ENCODE results near the gene GIT2.
"Not testable (repeated sequence)": the region's sequence is repeated elsewhere in the genome, so short reads cannot be mapped to it uniquely, and the experiment has no call there.

GIT2 gene

GRCh38 chr12:109916045-109916444, 80.1 kb downstream of the GIT2 start:
- DNase-seq = no peak

GRCh38 chr12:109915171-109916040, 80.8 kb downstream of the GIT2 start:
- no peak for DNase-seq

- no peak for DNase-seq
These were observed 81.7 kb downstream of the GIT2 start for GRCh38 chr12:109914461-109914860.

GRCh38 chr12:109912855-109913321, 83.3 kb downstream of the GIT2 start:
- no peak for DNase-seq

- peak; percentile 20 to 56 for DNase-seq
These were observed 85.2 kb downstream of the GIT2 start for GRCh38 chr12:109910969-109911348.

GRCh38 chr12:109910254-109910968, 85.8 kb downstream of the GIT2 start:
- DNase-seq = no peak

GRCh38 chr12:109905301-109905700, 90.9 kb downstream of the GIT2 start:
- no peak for DNase-seq

GRCh38 chr12:109902891-109903418, 93.2 kb downstream of the GIT2 start:
- no peak for DNase-seq

- DNase-seq = no peak
These were observed 95.2 kb downstream of the GIT2 start for GRCh38 chr12:109900752-109901580.

- DNase-seq = peak; percentile 81 to 83
These were observed 96.1 kb downstream of the GIT2 start, which contains the start of gene TCHP for GRCh38 chr12:109899783-109900751. TCHP (plus strand) TSS chr12:109900274; CDS start chr12:109903027, 2,753 bp downstream.

- DNase-seq = not testable (repeated sequence)
These were observed 96.8 kb downstream of the GIT2 start for GRCh38 chr12:109899345-109899744.

- DNase-seq = no peak
These were observed 99.1 kb downstream of the GIT2 start for GRCh38 chr12:109897029-109897428.

- no peak for DNase-seq
These were observed 100.0 kb downstream of the GIT2 start for GRCh38 chr12:109896188-109896587.

- no peak for DNase-seq
These were observed 101.2 kb downstream of the GIT2 start for GRCh38 chr12:109894939-109895338.

GRCh38 chr12:109893261-109893995, 102.7 kb downstream of the GIT2 start:
- no peak for DNase-seq

- no peak for DNase-seq
These were observed 103.4 kb downstream of the GIT2 start for GRCh38 chr12:109892748-109893147.

- no peak for DNase-seq
These were observed 103.9 kb downstream of the GIT2 start for GRCh38 chr12:109892165-109892715.

- not testable (repeated sequence) for DNase-seq
These were observed 104.4 kb downstream of the GIT2 start for GRCh38 chr12:109891731-109892130.

GRCh38 chr12:109890620-109891170, 105.5 kb downstream of the GIT2 start:
- no peak for DNase-seq

All from SHP77 (cell line).